Uterus (tissue), 4 donors: ENCODE measurements around the gene PTPRN2. TPM values are rescaled to one million over a fixed set of nuclear protein-coding genes. Genes with fewer than 3 reads are reported as not detected.

Source experiments
- DNase-seq, 2 donors: peaks; one replicate each; pipeline ENCODE4 v3.0.0-alpha.2; 2019 to 2020
- H3K27ac ChIP-seq, 2 donors: fragments of 200-600 bp; sonication (generic); 1 replicate in 1 of 2; 2 replicates in 1 of 2; pipeline ENCODE4 v1.5.1; 2016 to 2018
- H3K27me3 ChIP-seq, 2 donors: fragments of 200-600 bp; sonication (generic); one replicate each; pipeline ENCODE4 v1.5.1; 2018 to 2019; ENCODE audit warnings: control low read depth in 1 of 2
- H3K36me3 ChIP-seq, 2 donors: fragments of 200-600 bp; sonication (generic); one replicate each; pipeline ENCODE4 v1.5.1; 2019; ENCODE audit warnings: control low read depth in 1 of 2
- H3K4me1 ChIP-seq, 2 donors: fragments of 200-600 bp; sonication (generic); one replicate each; pipeline ENCODE4 v1.5.1; 2018 to 2019; ENCODE audit warnings: control low read depth in 1 of 2
- H3K4me3 ChIP-seq, 2 donors: fragments of 200-600 bp; sonication (generic); 1 replicate in 1 of 2; 2 replicates in 1 of 2; pipeline ENCODE4 v1.5.1; 2018 to 2019; ENCODE audit warnings: mild to moderate bottlenecking in 1 of 2
- H3K9me3 ChIP-seq, 2 donors: fragments of 200-600 bp; sonication (generic); one replicate each; pipeline ENCODE4 v1.5.1; 2019; ENCODE audit warnings: control low read depth in 1 of 2
- CTCF ChIP-seq, 4 experiments: fragments of 200-600 bp in 2 of 4; fragments of 450-650 bp in 2 of 4; sonication (generic) in 2 of 4; IDR thresholded peaks; one replicate each; pipeline ENCODE4 v1.5.1; 2016 to 2019; ENCODE audit warnings: antibody characterized with exemption in 4 of 4, mild to moderate bottlenecking in 2 of 4, moderate library complexity in 1 of 4
- POLR2A ChIP-seq, 2 donors: fragments of 450-650 bp; IDR thresholded peaks; one replicate each; pipeline ENCODE4 v1.6.1; 2016; ENCODE audit warnings: antibody characterized with exemption in 2 of 2, mild to moderate bottlenecking in 1 of 2, moderate library complexity in 1 of 2
- intact Hi-C: fragments of 100-400 bp; cut with DNase I; formaldehyde crosslinking; loops from one replicate; pipeline ENCODE4 v1.15.1; 2023; ENCODE audit warnings: low total_unique reads
- total RNA-seq, 4 donors: library from RNA; depleted of rRNA in 3 of 4; stranded (reverse); fragments of >200 nt in 3 of 4; gene quantifications; one replicate each; pipeline versions ENCODE4 v1.1.0 to v1.2.4, GENCODE V29; 2014 to 2023
- donor health status: DM: yes; HTN: yes; CAD: no.

PTPRN2 gene
- total RNA-seq, 4 donors from 2014 or later = 1.2 to 5.2 (median 2.3) TPM

- H3K9me3 ChIP-seq = no peaks in the 10 kb centered on the region
- H3K27ac ChIP-seq = no peak overlapping the region
- DNase-seq = no peak
- TF ChIP-seq POLR2A (IDR thresholded peaks at IDR 0.05) (no peak), CTCF (IDR thresholded peaks at IDR 0.05) (no peak)
- H3K4me1 ChIP-seq = no peaks in the 10 kb centered on the region
- H3K4me3 ChIP-seq = no peak overlapping the region
- no peaks in the 10 kb centered on the region for H3K36me3 ChIP-seq
- intact Hi-C loops = no loop called here
- H3K27me3 ChIP-seq = no peaks in the 10 kb centered on the region
Measured at GRCh38 chr7:158252837-158253669, 334.6 kb downstream of the PTPRN2 start.

GRCh38 chr7:158252081-158252836 is 335.4 kb downstream of the PTPRN2 start:
- Histone ChIP-seq H3K27ac (no peak overlapping the region), H3K4me1 (no peaks in the 10 kb centered on the region), H3K9me3 (no peaks in the 10 kb centered on the region), H3K27me3 (no peaks in the 10 kb centered on the region), H3K4me3 (no peak overlapping the region), H3K36me3 (no peaks in the 10 kb centered on the region)
- TF ChIP-seq POLR2A (IDR thresholded peaks at IDR 0.05) = no peak
- no peak for DNase-seq
- intact Hi-C loops = no loop called here

GRCh38 chr7:158251061-158251965 is 336.3 kb downstream of the PTPRN2 start:
- intact Hi-C loops = no loop called here
- TF ChIP-seq CTCF (IDR thresholded peaks at IDR 0.05) = no peak
- DNase-seq = no peak

GRCh38 chr7:158249692-158250091 is 337.9 kb downstream of the PTPRN2 start:
- intact Hi-C loops = no loop called here
- TF ChIP-seq CTCF (IDR thresholded peaks at IDR 0.05) = no peak
- TF ChIP-seq POLR2A (IDR thresholded peaks at IDR 0.05) = no peak
- Histone ChIP-seq H3K4me3 (no peak overlapping the region), H3K36me3 (no peaks in the 10 kb centered on the region), H3K4me1 (no peaks in the 10 kb centered on the region), H3K27me3 (no peaks in the 10 kb centered on the region), H3K9me3 (no peaks in the 10 kb centered on the region), H3K27ac (no peak overlapping the region)
- no peak for DNase-seq

More at GRCh38 chr7:158251061-158251965, 336.3 kb downstream of the PTPRN2 start:
- Histone ChIP-seq H3K36me3 (no peaks in the 10 kb centered on the region), H3K4me3 (no peak overlapping the region), H3K27ac (no peak overlapping the region), H3K9me3 (no peaks in the 10 kb centered on the region), H3K27me3 (no peaks in the 10 kb centered on the region), H3K4me1 (no peaks in the 10 kb centered on the region)

- intact Hi-C loops = no loop called here
- TF ChIP-seq POLR2A (IDR thresholded peaks at IDR 0.05) = no peak
- TF ChIP-seq CTCF (IDR thresholded peaks at IDR 0.05) = no peak
Measured at GRCh38 chr7:158248816-158249215, 338.8 kb downstream of the PTPRN2 start.

More at GRCh38 chr7:158248816-158249215, 338.8 kb downstream of the PTPRN2 start:
- no peak for DNase-seq
- H3K36me3 ChIP-seq = no peaks in the 10 kb centered on the region
- no peaks in the 10 kb centered on the region for H3K4me1 ChIP-seq
- H3K27ac ChIP-seq = no peak overlapping the region
- H3K9me3 ChIP-seq = no peaks in the 10 kb centered on the region
- no peaks in the 10 kb centered on the region for H3K27me3 ChIP-seq
- H3K4me3 ChIP-seq = no peak overlapping the region
